Osteocyte (in vitro differentiated cells): ENCODE results near the gene NRXN3. TPM values are rescaled to one million over a fixed set of nuclear protein-coding genes. Genes with fewer than 3 reads are reported as not detected.

Source experiments
- DNase-seq: peaks from one replicate; pipeline ENCODE4 v3.0.0; 2021; ENCODE audit warnings: mixed read lengths; ENCODE audit not compliant: unreplicated experiment; ENCODE audit errors: extremely low spot score
- H3K27ac Mint-ChIP-seq: one replicate; pipeline ENCODE4 v1.8.0; 2021; ENCODE audit warnings: mild to moderate bottlenecking, mixed read lengths; ENCODE audit not compliant: unreplicated experiment
- H3K27me3 Mint-ChIP-seq: one replicate; pipeline ENCODE4 v1.8.0; 2021; ENCODE audit warnings: mixed read lengths; ENCODE audit not compliant: unreplicated experiment
- H3K36me3 Mint-ChIP-seq: one replicate; pipeline ENCODE4 v1.8.0; 2021; ENCODE audit warnings: mixed read lengths; ENCODE audit not compliant: unreplicated experiment
- H3K4me1 Mint-ChIP-seq: one replicate; pipeline ENCODE4 v1.8.0; 2021; ENCODE audit warnings: mixed read lengths; ENCODE audit not compliant: unreplicated experiment
- H3K4me3 Mint-ChIP-seq: one replicate; pipeline ENCODE4 v1.8.0; 2021; ENCODE audit warnings: mild to moderate bottlenecking, moderate library complexity, mixed read lengths; ENCODE audit not compliant: unreplicated experiment
- H3K9me3 Mint-ChIP-seq: one replicate; pipeline ENCODE4 v1.8.0; 2021; ENCODE audit warnings: mixed read lengths; ENCODE audit not compliant: unreplicated experiment
- total RNA-seq: library from RNA; stranded (reverse); gene quantifications from 2 replicates; pipeline ENCODE4 v1.2.1, GENCODE V29; 2021
- TF ChIP-seq, protein P1 (sequence below): fragments of 200-600 bp; sonication (generic); IDR thresholded peaks from 2 replicates; pipeline ENCODE4 v1.5.0; 2021; ENCODE audit warnings: antibody characterized with exemption, mild to moderate bottlenecking, moderate library complexity

The NRXN3 gene
- total RNA-seq, 1 donor from 2014 or later = 26.5 TPM

DNA sequence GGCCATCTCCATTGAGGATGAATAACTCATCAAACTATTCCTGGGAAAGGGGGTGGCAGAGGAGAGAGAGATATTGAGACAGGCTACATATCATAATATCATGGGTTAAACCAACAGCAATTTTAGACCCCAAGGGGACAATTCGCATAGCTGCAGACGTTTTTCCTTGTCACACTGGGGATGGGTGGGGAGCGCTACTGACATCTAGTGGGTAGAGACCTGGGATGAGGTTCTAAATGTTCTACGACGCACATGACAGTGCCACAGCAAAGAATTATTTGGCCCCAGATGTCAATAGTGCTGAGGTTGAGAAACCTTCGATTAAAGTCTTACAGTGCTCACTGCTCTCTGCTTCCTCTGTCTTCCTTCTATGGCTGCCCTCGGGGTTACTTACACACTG, 425.6 kb downstream of the NRXN3 start:
- Mint-ChIP-seq H3K27me3 (peaks cover 6% of the 10 kb centered on the region), H3K4me1 (peaks cover 1% of the 10 kb centered on the region), H3K27ac (no peak overlapping the region), H3K36me3 (no peaks in the 10 kb centered on the region), H3K4me3 (no peak overlapping the region), H3K9me3 (no peaks in the 10 kb centered on the region)
- TF ChIP-seq, protein P1, sequence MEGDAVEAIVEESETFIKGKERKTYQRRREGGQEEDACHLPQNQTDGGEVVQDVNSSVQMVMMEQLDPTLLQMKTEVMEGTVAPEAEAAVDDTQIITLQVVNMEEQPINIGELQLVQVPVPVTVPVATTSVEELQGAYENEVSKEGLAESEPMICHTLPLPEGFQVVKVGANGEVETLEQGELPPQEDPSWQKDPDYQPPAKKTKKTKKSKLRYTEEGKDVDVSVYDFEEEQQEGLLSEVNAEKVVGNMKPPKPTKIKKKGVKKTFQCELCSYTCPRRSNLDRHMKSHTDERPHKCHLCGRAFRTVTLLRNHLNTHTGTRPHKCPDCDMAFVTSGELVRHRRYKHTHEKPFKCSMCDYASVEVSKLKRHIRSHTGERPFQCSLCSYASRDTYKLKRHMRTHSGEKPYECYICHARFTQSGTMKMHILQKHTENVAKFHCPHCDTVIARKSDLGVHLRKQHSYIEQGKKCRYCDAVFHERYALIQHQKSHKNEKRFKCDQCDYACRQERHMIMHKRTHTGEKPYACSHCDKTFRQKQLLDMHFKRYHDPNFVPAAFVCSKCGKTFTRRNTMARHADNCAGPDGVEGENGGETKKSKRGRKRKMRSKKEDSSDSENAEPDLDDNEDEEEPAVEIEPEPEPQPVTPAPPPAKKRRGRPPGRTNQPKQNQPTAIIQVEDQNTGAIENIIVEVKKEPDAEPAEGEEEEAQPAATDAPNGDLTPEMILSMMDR = no peak
- no peak for DNase-seq

DNA sequence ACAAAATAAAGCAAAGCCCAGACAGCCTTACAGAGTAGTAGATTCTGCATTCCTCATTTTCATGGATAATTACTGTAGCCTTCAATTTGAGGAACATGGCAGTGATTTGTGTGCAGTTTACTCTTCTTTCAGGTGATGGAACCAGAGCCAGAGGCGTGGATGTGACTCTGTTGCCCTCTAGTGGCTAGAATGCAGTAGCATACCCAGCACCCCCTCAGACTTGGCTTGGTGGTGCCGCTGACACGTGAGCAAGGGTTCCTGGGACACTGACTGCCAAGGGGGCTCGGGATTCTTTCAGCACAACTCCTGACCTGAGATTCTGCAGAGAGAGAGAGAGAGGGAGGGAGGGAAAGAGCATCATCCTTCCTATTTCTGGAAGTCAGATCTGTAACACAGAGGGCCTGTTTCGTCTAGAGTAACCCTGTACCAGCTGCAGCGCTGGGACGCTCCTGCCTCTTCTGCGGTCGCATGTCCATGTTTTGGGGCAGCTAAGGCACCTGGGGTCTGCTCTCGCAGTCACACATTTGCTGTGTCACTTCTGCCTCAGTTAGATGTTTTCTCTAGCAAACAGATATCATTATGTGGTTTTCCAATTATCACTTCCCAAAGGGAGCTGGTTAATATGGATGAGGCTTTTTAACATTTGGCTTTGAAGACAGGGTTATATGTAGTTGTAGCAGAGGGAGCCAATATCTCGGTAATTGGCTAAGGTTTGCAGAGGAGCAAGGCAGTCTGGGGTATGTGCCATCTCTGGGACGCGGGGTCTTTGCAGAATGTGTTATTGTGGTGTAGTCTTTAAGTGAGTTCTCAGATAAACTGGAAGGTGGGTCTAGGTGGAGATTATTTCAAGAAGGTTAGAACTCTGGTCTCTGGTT, 428.1 kb downstream of the NRXN3 start:
- Mint-ChIP-seq H3K27me3 (peaks cover 6% of the 10 kb centered on the region), H3K36me3 (no peaks in the 10 kb centered on the region), H3K4me1 (peaks cover 1% of the 10 kb centered on the region), H3K27ac (no peak overlapping the region), H3K9me3 (no peaks in the 10 kb centered on the region), H3K4me3 (no peak overlapping the region)
- no peak for DNase-seq
- TF ChIP-seq, protein P1 = peak; percentile 80

DNA sequence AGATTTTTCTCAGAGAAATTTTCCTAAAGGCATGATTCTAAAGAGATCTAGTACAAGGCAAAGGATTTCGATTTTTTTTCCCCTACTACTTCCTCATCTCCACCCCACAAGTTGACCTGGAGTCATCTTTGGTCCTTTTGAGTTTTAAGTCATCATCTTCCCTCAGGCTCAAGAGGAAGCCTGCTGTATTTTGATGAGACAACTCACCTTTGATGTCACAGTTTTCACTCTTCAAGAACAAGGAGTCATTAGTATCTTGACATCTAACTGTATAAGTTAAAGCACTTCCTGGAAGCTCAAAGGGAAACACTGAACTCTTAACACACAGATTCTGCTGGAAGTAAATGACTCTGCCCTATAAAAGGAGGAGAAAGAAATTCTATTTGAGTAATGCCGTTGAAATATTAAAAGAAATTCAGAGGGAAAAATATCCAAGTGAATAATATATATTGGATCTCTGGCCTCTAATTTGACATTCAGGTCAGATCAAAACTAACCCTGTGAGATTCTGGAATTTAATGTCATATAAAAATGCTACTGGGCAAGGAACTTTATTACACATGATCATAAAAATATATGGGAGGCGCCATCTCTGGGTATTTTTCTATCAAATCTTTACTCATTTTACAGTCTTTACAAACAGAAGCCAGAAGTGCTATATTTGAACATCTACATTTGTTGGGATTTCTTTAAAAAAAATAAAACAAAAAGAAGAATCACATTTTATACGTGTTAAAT, 435.0 kb downstream of the NRXN3 start:
- H3K27ac Mint-ChIP-seq = no peak overlapping the region
- no peak overlapping the region for H3K4me3 Mint-ChIP-seq
- no peaks in the 10 kb centered on the region for H3K9me3 Mint-ChIP-seq
- DNase-seq = no peak
- H3K4me1 Mint-ChIP-seq = peaks cover 14% of the 10 kb centered on the region
- TF ChIP-seq, protein P1 = no peak
- H3K27me3 Mint-ChIP-seq = peaks cover 4% of the 10 kb centered on the region
- no peaks in the 10 kb centered on the region for H3K36me3 Mint-ChIP-seq

DNA sequence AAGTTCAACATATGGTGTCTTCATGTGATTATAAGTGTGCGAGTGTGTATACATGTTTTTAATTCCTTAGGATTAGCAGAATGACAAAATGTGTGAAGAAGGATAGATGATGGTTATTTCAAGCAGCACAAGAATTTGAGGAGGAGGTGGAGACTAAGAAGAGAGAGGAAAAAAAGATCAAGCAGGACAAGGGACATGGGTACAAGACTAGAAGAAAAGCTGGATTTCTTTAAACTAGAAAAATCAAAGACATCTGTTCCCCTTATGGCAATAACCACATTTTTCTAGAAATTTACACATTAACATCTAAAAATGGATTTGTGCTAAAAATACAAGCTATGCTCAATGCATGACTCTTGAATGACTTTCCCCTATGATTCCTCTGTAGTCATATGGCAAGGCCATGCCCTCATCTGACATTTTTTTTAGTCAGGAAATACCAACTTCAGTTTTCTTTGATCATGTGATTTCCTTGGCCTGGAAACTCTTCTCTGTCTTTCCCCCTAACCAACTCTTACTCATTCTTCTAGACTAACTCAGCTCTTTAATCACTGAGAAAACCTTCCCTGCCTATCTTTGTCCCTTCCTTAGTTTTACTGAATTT, 435.8 kb downstream of the NRXN3 start:
- Mint-ChIP-seq H3K27me3 (no peaks in the 10 kb centered on the region), H3K4me3 (no peak overlapping the region), H3K4me1 (peaks cover 14% of the 10 kb centered on the region), H3K9me3 (no peaks in the 10 kb centered on the region), H3K27ac (peak overlapping the region; percentile 31), H3K36me3 (no peaks in the 10 kb centered on the region)
- DNase-seq = no peak
- TF ChIP-seq, protein P1 = no peak
